DMS 273 (cell line): ENCODE results near the gene JPH3.
"Not testable (repeated sequence)": the region's sequence is repeated elsewhere in the genome, so short reads cannot be mapped to it uniquely, and the experiment has no call there.

Experiments
- DNase-seq: peaks from one replicate; lab custom pipeline; 2025; ENCODE audit not compliant: unreplicated experiment; lab: John Stamatoyannopoulos, UW

JPH3 gene

DNA sequence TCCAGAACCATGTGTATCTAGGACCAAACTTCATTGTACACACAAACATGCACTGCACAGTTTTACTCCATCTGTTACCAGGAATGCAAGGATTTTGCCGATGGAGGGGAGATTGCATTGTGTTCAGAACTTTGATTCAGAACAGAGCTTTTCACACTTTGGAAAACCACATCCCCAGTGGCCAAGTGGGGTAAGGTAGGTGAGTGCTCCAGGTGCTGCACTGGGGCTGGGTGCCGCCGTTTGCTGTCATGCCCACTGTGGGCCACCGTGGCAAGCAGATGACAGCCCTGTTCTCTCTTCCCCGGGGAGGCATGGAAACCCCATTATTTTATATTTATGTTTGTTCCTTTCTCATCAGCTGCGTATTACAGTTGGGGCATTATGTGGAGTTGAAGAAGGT lies 29.3 kb upstream of the JPH3 start:
- DNase-seq: no peak

DNA sequence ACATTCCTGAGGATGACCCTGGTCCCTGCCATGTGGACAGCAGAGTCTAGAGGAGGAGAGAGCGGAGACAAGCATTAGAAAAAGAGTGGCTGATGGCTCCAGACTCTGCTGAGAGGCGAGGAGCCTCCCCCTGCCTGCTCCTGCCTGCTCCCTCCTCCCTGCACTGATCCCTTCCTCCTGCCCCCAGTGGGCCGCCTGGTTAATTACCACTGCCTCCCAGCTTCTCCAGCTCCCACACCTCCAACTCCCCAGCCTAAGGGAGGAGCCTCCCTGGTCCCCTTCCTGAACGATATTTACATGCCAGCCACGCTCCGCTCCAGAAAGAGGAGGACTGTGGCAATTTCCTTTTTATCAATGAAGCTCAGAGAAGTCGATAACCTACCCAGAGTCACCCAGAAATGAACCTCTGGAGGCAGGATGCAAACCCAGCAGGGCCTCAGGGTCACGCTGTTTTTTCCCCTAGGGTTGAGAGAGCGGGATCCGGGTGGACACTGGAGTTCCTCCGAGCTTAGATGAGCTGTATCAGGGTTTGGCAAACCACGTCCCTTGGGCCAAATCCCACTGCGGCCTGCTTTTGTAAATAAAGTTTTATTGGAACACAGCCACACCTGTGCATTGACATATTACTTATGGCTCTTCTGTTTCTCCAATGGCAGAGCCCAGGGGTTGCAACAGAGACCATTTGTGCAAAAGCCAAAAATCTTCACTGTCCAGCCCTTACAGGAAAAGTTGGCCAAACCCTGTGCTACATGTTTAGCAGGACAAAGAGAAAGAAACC lies 27.1 kb upstream of the JPH3 start:
- peak; percentile 37 for DNase-seq

DNA sequence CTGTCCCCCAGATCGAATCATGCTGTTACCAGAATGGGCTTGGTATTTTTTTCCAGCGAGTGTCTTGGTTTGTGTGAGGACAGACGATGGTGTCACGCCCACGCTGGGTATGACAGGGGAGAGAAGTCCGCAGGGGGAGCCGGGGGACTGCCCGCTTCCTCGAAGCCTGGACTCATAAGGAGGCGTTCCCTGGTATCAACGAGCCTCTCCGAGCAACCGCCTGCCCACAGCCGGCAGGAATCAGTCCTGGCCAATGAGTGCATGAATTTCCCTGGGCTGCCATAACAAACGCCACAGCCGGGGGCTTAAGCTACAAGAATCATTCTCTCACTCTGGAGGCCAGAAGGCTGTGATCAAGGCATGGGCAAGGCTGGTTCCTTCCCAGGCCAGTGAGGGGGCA lies 26.1 kb upstream of the JPH3 start:
- no peak for DNase-seq

DNA sequence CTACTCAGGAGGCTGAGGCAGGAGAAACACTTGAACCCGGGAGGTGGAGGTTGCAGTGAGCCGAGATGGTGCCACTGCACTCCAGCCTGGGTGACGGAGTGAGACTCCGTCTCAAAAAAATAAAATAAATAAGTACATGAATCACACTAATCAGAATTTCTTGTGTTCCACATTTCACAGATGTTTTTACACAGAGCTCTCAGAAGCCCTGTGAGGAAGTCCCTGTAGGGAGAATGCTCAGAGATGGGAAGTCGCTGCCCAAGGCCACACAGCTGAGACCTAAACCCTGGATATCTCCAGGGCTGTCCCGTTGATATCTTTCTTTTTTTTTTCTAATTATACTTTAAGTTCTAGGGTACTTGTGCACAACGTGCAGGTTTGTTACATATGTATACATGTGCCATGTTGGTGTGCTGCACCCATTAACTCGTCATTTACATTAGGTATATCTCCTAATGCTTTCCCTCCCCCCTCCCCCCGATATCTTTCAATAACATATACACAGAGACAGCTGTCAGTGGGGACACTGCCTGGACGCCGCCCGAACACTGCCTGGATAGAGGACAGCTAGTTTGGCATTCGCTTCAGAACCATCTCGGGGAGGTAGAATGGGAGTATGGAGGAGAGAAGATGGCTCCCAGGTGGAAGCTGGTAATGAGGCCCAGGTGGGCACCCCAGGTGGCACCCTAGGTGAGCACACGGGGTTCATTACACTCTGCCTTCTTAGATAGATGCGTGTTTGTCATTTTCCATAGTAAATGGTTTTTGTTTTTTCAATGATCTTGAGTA lies 24.0 kb upstream of the JPH3 start:
- DNase-seq: not testable (repeated sequence)

DNA sequence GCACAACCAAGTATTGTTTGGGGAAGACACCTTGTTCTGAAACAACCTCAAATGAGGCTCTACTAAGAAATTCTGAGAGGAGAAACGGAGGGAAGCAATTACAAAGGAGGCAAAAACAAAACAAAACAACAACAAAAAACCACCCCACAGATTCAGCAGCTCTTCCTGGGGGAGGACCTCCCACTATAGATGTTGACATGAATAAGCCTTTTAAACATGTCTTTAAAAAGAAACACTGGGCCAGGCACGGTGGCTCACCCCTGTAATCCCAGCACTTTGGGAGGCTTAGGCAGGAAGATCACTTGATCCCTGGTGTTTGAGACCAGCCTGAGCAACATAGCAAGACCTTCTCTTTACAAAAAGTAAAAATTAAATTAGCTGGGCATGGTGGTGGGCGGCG lies 22.6 kb upstream of the JPH3 start:
- no peak for DNase-seq

DNA sequence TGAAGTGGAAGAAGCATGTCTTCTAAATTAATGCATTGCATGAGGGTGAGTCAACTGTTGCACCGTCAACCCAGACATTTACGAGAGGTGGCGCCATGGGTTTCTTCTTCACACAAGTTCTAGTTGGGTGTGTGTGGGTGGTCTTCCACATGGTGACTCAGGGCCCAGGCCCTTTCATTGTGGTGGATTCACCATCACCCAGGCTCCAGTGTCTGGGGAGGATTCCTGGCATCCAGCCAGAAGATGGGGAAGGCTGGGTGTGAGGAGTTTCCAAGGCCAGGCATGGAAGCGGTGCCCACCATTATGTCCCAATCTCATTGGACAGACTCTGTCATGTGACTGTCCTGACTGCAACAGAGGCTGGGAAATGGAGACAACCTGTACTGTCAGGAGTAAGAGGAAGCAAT lies 21.4 kb upstream of the JPH3 start:
- peak; percentile 33 for DNase-seq

DNA sequence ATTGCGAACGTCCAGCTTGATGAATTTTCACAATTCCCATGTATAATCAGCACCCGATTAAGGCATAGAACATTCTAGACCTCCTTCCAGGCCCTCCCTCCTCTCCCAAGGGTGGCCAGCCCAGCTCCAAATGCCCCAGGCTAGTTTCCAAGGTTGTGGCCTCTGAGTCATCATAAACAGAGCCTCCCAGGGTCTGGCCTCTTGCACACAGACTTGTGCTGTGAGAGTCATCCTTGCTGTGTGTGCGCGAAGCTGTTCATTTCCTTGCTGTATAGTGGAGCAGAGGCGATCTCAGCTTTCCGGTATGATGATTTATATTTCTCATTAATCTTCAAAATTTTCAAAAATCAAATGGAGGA lies 20.5 kb upstream of the JPH3 start:
- DNase-seq: peak; percentile 45

DNA sequence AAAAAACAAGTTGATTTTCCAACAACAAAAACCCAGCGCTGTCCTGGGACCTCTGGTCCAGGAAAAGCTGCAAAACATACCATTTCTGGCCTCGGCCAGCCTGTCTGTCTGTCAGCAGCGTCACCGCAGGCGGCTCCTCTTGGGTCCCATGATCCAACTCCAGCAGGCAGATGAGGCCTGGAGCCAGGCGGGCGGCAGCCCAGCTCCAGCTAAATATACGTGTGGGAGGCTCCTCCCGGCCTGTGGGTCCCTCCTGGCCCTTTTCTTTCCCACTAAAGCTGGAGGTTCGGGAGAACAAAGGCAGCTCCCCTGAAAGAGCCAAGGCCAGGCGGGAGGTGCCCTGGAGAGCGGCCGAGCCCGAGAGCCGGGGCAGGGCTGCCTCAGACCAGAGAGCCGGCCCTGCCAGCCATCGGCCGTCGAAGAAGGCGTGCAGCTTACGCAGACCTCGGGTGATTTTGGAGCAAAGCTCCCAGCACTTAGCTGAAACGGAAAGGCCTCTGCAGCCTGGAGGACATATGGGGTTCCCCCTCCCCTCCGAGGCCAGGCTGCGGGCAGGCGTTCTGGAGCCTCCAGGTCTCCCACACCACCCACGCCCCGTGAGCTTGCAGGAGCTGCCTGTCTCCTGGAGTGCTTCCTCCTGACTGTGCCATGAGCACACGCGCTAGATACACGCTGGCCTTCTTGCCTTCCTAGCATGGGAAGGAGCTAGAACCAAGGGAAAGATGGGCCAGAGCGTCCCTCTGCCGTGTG lies 19.9 kb upstream of the JPH3 start:
- DNase-seq: peak; percentile 63

DNA sequence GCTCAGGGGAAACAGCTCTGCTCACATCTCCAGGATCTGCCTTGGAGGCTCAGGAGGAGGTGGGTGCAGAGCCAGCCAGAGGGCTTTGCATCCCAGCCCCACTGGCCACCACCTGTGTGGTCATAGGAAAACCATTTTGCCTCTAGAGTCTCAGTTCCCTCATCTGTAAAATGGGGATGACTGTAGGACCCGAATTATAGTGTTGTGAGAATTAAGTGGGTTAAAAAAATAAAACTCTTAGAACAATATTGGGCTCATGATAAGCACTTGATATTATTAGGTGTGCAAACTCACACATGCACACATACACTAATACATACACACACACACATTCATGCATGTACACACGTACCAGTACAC lies 19.4 kb upstream of the JPH3 start:
- no peak for DNase-seq

DNA sequence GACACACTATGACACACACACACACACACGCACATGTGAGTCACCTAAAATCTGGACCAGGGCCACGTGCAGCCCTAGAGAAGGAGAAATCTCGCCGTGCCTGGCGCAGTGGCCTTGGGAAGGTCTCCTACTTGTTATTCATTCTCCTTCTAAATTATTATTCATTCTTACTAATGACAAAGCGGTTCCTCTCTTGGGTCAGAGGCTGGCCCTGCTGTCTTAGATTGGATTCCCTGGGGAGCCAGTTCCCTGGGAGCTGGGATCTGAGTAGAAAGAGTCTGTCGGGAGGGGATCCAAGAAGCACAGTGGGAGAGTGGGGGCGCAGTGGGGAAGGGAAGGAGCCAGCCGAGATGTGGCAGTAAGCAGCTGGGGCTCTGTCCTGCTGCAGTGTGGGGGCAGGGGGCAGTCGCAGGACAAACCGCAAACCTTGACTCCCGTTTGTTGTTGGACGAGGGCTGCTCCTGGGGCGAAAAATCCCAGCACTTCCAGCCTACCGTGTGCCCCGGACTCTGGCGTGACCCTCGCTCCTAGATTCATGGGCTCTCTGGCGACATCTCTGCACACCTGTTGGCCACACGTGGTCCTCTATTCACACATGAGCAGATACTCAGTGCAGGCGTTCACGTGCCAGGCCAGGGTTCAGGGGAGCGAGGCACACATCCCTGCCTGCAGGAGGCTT lies 18.7 kb upstream of the JPH3 start:
- DNase-seq: no peak

DNA sequence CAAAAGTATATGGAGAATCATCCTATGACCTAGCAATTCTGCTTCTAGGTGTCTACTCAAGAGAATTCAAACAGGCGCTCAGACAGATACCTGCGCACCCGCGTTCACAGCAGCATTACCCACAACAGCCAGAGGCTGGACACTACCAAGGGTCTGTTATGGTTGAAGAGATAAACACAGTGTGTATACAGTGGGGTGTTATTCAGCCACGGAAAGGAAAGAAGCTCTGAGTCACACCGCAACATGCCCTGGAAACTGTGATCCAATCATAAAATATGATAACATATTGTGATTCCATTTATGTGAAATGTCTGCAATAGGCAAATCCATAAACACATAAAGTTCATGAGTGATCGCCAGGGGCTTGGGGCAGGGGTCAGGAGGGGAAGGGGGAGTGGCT lies 18.0 kb upstream of the JPH3 start:
- DNase-seq: no peak

DNA sequence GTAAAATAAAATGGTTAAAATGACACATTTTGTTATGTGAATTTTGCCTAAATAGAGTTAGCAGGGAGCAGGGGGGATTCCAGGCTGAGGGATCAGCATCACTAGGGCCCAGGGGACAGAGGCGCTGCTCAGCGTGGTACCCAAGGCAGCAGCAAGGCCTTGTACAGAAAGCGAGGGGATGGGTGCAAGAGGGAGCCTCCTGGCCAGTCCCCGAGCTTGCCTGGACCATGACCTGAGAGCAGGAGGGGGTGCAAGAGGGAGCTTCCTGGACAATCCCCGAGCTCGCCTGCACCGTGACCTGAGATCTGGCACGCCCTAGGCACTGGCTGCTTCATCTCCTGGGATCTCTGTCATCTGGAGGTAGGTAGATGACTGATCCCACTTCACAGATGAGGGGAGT lies 17.3 kb upstream of the JPH3 start:
- DNase-seq: no peak

DNA sequence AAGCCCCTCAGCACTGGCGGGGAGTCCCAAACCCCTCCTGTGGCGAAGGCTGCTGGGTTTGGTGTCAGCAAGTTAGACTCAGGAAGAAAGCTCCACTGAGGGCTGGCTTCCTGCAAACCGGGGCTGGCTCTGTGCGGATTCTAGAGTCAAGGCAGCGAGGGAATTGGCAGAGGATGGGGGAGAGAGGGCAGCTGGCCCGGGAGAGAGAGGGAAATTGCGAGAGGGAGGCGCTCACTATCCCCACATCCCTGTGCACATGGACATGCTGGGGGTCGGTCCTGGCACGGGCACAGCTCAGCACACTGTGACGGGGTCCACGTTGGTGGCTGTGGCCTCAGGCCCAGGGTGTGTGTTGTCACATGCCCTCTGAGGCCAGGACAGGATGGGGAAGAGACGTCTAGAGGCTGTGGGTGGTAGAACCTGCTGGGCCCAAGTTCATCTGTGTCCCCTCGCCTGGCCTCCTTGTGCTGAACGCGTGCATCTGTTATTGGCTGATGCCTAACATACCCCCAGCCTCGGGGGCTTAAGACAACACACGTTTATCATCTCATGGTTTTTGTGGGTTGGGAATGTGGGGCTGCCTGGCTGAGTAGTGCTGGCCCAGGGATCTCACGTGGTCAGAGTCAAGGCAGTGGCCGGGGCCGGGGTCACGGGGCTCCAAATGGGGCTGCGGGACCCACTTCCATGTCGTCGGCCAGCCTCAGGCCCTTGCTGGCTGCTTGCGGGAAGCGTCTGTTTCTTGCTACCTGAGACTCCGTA lies 16.7 kb upstream of the JPH3 start:
- no peak for DNase-seq

DNA sequence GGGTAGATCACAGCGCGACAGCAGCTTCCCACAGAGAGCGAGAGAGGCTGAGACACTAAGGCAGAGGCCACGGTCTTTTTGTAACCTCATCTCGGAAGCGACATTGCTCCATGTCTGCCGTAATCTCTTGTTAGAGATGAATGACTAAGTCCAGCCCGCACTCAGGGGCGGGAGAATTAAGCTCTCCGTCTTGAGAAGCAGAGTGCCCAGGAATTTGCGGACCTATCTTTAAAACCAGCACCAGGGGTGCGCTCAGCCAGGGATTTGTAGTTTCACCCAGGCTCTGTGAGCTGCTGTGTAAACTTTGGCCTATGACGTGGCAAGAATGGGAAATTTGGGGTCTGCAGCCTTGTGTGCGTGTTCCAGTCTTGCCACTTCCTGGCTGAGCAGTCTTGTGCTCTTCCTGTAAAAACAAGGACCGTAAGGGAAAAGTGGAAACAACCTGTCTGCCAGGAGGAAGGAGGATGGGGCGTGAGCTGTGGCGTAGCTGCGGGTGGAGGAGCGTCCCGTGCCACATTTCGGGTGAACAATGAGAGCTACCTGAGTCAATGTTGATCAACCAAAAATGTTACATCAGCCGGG lies 16.0 kb upstream of the JPH3 start:
- no peak for DNase-seq

DNA sequence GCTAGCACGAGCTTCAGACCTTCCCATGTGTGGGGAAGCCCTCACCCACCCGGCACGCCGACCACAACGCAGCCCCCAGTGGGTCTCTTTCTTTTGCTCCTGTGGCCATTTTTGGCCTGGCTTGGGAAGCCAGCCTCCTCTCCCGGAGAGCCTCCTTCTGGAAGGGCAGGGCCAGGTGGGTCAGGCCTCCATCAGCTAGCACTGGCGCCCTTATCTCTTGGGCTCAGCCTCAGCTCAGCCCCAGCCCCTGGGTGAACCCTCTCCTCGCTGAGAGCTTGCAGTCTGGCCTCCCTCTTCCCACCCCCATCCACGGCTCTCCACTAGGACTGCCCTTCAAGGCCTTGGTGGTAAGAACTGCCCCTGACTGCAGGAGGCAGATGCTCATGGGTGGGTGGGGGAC lies 14.7 kb upstream of the JPH3 start:
- no peak for DNase-seq

DNA sequence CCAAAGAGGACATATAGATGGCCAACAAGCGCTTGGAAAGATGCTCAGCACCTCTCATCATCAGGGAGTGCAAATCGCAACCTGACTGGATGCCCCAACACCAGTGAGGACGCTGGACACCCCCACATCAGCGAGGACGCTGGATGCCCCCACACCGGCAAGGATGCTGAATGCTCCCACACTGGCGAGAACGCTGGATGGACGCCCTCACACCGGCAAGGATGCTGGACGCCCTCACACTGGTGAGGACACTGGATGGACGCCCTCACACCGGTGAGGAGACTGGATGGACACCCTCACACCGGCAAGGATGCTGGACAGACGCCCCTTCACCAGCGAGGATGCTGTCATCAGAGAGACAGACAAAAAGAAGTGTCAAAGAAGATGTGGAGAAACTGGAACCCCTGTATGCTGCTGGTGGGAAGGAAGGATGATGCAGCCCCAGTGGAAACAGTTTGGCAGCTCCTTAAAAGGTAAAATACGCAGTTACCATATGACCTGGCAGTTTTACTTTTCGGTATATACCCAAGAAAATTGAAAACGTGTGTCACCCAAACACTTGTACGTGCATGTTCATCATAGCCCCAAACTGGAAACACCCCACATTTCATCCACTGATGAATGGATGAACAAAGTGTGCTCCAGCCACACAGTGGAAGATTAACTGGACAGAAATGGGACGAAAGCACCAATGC lies 10.1 kb upstream of the JPH3 start:
- no peak for DNase-seq

DNA sequence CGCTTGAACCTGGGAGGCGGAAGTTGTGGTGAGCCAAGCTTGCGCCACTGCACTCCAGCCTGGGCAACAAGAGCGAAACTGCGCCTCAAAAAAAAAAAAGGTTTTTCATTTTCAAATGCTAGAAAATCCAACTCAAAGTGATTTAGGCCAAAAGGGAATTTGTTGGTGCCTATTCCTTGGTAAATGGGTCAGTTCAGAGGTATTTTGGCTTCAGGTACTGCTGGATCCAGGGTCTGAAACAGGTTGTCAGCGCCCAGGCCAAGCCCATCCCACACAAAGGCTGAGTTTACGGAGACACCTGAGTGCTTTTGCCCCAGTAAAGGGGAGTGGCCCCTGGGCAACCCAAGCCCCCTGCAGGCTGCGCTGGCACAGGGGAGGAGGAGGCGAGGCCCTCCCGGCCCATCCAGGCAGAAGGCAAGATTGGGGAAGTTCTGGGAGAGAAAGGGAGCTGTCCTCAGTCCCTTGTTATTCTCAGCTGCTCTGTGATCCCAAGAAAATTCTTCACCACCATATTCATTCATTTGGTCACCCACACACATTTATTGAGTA lies 8.5 kb upstream of the JPH3 start:
- DNase-seq: no peak

DNA sequence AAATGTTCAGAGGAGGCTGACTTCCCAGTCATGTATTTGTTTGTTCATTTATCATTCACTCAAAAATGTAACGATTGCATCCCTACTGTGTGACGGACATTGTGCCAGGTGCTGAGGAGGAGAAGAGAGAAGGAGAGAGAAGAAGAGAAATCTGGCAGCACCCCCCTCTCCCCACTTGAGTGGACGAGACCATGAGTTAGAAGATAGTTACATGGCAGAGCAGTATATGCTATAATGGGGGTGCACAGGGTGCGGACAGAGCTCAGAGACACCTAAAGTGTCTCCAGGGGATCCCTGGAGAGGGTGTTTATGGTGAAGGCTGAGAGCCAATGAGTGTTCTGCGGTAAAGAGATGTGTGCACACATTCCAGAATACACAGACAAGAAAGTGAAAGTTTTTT lies 6.6 kb upstream of the JPH3 start:
- DNase-seq: no peak

DNA sequence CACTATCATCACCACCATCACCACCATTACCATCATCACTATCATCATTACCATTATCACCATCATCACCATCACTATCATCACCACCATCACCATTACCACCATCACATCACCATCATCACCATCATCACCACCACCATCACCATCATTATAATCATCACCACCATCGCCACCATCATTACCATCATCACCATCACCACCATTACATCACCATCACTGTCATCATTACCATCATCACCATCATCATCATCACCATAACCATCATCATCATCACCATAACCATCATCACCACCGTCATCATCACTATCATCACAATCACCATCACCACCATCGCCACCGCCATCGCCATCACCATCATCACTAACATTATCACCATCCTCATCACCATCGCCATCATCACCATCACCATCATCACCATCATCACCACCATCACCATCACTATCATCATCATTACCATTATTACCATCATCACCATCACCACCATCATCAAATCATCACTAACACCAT lies 4.9 kb upstream of the JPH3 start:
- no peak for DNase-seq
